A549 (cell line): ENCODE data around the gene NPTXR. TPM values are rescaled to one million over a fixed set of nuclear protein-coding genes. Genes with fewer than 3 reads are reported as not detected.

ENCODE experiments used
- ATAC-seq, 2 experiments: fragments of 200-7000 bp in 1 of 2; fragments of >200 bp in 1 of 2; cut with Nextera tagmentation in 1 of 2; cut with Tn5 transposase in 1 of 2; 3 replicates each; pipeline versions ENCODE4 v1.8.0 to v1.9.1; 2018 to 2020; ENCODE audit warnings: mild to moderate bottlenecking in 1 of 2, moderate library complexity in 1 of 2
- CTCF ChIA-PET: fragments of 300-600 bp; sonication (Branson Sonifier 250); formaldehyde crosslinking; extraction: SDS; loops from one replicate; lab custom pipeline; 2021; ENCODE audit warnings: antibody characterized with exemption, inconsistent platforms; lab: Yijun Ruan, JAX
- POLR2A ChIA-PET: fragments of 350-600 bp; formaldehyde crosslinking; extraction: SDS; loops from one replicate; lab custom pipeline; 2021; ENCODE audit warnings: antibody characterized with exemption, inconsistent platforms; lab: Yijun Ruan, JAX
- DNase-seq, 2 experiments: peaks; one replicate each; pipeline versions ENCODE4 v3.0.0 to v3.0.0-alpha.2; 2011 to 2016; ENCODE audit warnings: low read depth in 1 of 2, low spot score in 1 of 2
- FAIRE-seq: peaks from 2 replicates; lab custom pipeline; 2011; peaks lifted over from hg19 to GRCh38; lab: Jason Lieb, UNC
- H3K27ac ChIP-seq, 2 experiments: fragments of >200 bp; sonication (Bioruptor Twin); formaldehyde crosslinking; 3 replicates each; pipeline ENCODE4 v1.5.1; 2016 to 2017
- H3K4me1 ChIP-seq: fragments of >200 bp; sonication (Bioruptor Twin); formaldehyde crosslinking; 3 replicates; pipeline ENCODE4 v1.6.1; 2016
- H3K4me2 ChIP-seq: fragments of >200 bp; sonication (Bioruptor Twin); formaldehyde crosslinking; 3 replicates; pipeline ENCODE4 v1.6.1; 2016
- H3K4me3 ChIP-seq: fragments of >200 bp; sonication (Bioruptor Twin); formaldehyde crosslinking; 3 replicates; pipeline ENCODE4 v1.5.1; 2016
- H3K9me3 ChIP-seq: fragments of >200 bp; sonication (Bioruptor Twin); formaldehyde crosslinking; 3 replicates; pipeline ENCODE4 v1.6.1; 2016
- CBX2 ChIP-seq: fragments of 200-600 bp; sonication (generic); IDR thresholded peaks from 2 replicates; pipeline ENCODE4 v1.6.1; 2016; ENCODE audit warnings: low read depth, mild to moderate bottlenecking, borderline replicate concordance
- CHD2 ChIP-seq: fragments of 150-350 bp; IDR thresholded peaks from 2 replicates; pipeline ENCODE4 v1.6.1; 2014; ENCODE audit warnings: low read length; ENCODE audit not compliant: partially characterized antibody
- CHD4 ChIP-seq: fragments of 200-600 bp; sonication (generic); IDR thresholded peaks from 2 replicates; pipeline ENCODE4 v1.6.1; 2016; ENCODE audit warnings: antibody characterized with exemption, mild to moderate bottlenecking, borderline replicate concordance
- CTCF ChIP-seq: fragments of >200 bp; sonication (Bioruptor Twin); formaldehyde crosslinking; IDR thresholded peaks from 3 replicates; pipeline ENCODE4 v1.5.1; 2016
- E2F6 ChIP-seq: IDR thresholded peaks from 2 replicates; pipeline ENCODE4 v1.6.1; 2012; ENCODE audit warnings: low read depth, borderline replicate concordance
- ELK1 ChIP-seq: fragments of 150-350 bp; IDR thresholded peaks from 2 replicates; pipeline ENCODE4 v1.6.1; 2014; ENCODE audit warnings: low read depth, mild to moderate bottlenecking, low read length
- ESRRA ChIP-seq: fragments of 150-350 bp; IDR thresholded peaks from 2 replicates; pipeline ENCODE4 v1.6.1; 2014; ENCODE audit warnings: mild to moderate bottlenecking, low read length, borderline replicate concordance
- FOSL2 ChIP-seq, 2 experiments: fragments of 450-650 bp in 1 of 2; fragments of >200 bp in 1 of 2; sonication (Bioruptor Twin) in 1 of 2; formaldehyde crosslinking; IDR thresholded peaks; 2 replicates each; pipeline versions ENCODE4 v1.5.0 to v1.6.1; 2016 to 2020; ENCODE audit warnings: mild to moderate bottlenecking in 1 of 2, moderate library complexity in 1 of 2
- FOXS1 ChIP-seq: fragments of 250-450 bp; sonication (Bioruptor Pico); IDR thresholded peaks from 2 replicates; pipeline ENCODE4 v1.5.0; 2020; ENCODE audit warnings: mild to moderate bottlenecking, moderate library complexity
- GATA3 ChIP-seq: IDR thresholded peaks from 2 replicates; pipeline ENCODE4 v1.6.1; 2012; ENCODE audit warnings: borderline replicate concordance
- HOXB13 ChIP-seq: fragments of 250-450 bp; sonication (Bioruptor Pico); IDR thresholded peaks from 2 replicates; pipeline ENCODE4 v1.5.0; 2020; ENCODE audit warnings: low read depth, mild to moderate bottlenecking, moderate library complexity
- JUN ChIP-seq, 2 experiments: fragments of >200 bp; sonication (Bioruptor Twin); formaldehyde crosslinking; IDR thresholded peaks; 2 replicates in 1 of 2; 3 replicates in 1 of 2; pipeline ENCODE4 v1.6.1; 2016 to 2017
- KDM1A ChIP-seq: fragments of 200-600 bp; sonication (generic); IDR thresholded peaks from 2 replicates; pipeline ENCODE4 v1.6.1; 2016; ENCODE audit warnings: low read depth, mild to moderate bottlenecking
- KDM5A ChIP-seq: fragments of 200-600 bp; sonication (generic); IDR thresholded peaks from 2 replicates; pipeline ENCODE4 v1.6.1; 2016; ENCODE audit warnings: antibody characterized with exemption, mild to moderate bottlenecking
- MYC ChIP-seq: IDR thresholded peaks from 2 replicates; pipeline ENCODE4 v1.6.1; 2012; ENCODE audit warnings: mild to moderate bottlenecking, inconsistent platforms, low read length, improper control_type of control experiment, borderline replicate concordance
- NFE2L2 ChIP-seq: fragments of 150-350 bp; conservative IDR thresholded peaks from 2 replicates; pipeline ENCODE4 v1.6.1; 2014; ENCODE audit warnings: low read length
- NPAS2 ChIP-seq: fragments of 250-450 bp; sonication (Bioruptor Pico); IDR thresholded peaks from 2 replicates; pipeline ENCODE4 v1.8.0; 2022; ENCODE audit warnings: mild to moderate bottlenecking, moderate library complexity, borderline replicate concordance
- RARB ChIP-seq: fragments of 250-450 bp; sonication (Bioruptor Pico); IDR thresholded peaks from 2 replicates; pipeline ENCODE4 v1.8.0; 2021; ENCODE audit warnings: mild to moderate bottlenecking, moderate library complexity
- RNF2 ChIP-seq: fragments of 200-600 bp; sonication (generic); IDR thresholded peaks from 2 replicates; pipeline ENCODE4 v1.6.1; 2016; ENCODE audit warnings: low read depth, mild to moderate bottlenecking, antibody characterized with exemption, moderate library complexity, borderline replicate concordance
- ZNF302 ChIP-seq: fragments of 250-450 bp; sonication (Bioruptor Pico); IDR thresholded peaks from 2 replicates; pipeline ENCODE4 v1.9.0; 2021; ENCODE audit warnings: inconsistent platforms, mild to moderate bottlenecking, moderate library complexity
- WGBS: methylation state at CpG from one replicate; pipeline ENCODE4 v1.1.6; 2017; ENCODE audit errors: missing lambda C conversion rate; 5-methylcytosine and 5-hydroxymethylcytosine counted together
- polyA plus RNA-seq, 4 experiments: library from polyadenylated mRNA; depleted of rRNA in 3 of 4; stranded (reverse); fragments of >200 nt; fragmentation: RNase III in 1 of 4; extraction: RNeasy Plus Mini Kit Qiagen cat#74134 plus additional on column Dnase treatment in 1 of 4; gene quantifications; 2 replicates in 3 of 4; 3 replicates in 1 of 4; pipeline ENCODE4 v1.2.3, GENCODE V29; 2011 to 2017
- TF ChIP-seq, protein P1 (sequence below): fragments of >200 bp; sonication (Bioruptor Twin); formaldehyde crosslinking; IDR thresholded peaks from 3 replicates; pipeline ENCODE4 v1.6.1; 2016

NPTXR gene
- polyA plus RNA-seq, 2 of the 4 experiments (the other 2 are of a cell fraction), result 3.3 to 15.3 TPM

DNA sequence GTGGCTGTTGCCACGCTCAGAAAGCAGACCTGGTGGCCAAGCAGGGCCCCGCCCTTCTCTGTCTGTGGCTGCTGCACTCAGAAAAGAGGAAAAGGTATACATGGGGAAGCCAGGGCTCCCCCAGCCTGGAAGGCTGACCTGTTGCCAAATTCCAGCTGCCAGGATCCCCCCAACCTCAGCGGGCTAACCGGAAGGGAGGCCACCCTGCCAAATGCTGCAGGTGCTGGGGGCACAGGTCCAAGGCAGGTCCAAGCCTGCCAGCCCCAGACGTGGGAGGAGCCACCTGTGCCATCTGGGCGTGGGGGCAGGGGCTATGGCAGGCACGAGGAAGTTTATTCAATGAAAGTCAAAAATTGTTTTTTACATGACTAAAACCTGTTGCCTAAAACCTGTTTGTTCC is 2.6 kb downstream of the NPTXR start:
- Histone ChIP-seq H3K4me1 (peaks cover 23% of the 10 kb centered on the region; the same call in 2 of the 3 replicates), H3K4me2 (peak overlapping the region; percentile 36; the same call in 2 of the 3 replicates), H3K27ac (0 out of 6 replicates have a peak overlapping the region, but pooled peaks of 1 of the 2 experiments have one; percentile 13), H3K9me3 (no peaks in the 10 kb centered on the region)
- DNase-seq (no peak), FAIRE-seq (no peak)
- ChIA-PET POLR2A (interaction anchor here (1.5 kb wide), 1 partner anchor 10 kb away, joined by 3 read pairs; no protein-coding TSS in a partner anchor), CTCF (interaction anchor here (0.9 to 6.2 kb wide), 3 partner anchors 13 to 73 kb away, joined by 3 to 95 read pairs (median 4); no protein-coding TSS in a partner anchor)
- TF ChIP-seq RARB (CRISPR knock-in tag) (no peak), CHD2 (no peak), CBX2 (no peak), NFE2L2 (no peak), FOSL2 (IDR thresholded peaks at IDR 0.05) (no peak), FOSL2 (CRISPR knock-in tag; IDR thresholded peaks at IDR 0.05) (no peak), MYC (no peak), ESRRA (no peak), CHD4 (no peak), NPAS2 (CRISPR knock-in tag) (no peak), CTCF (no peak), ZNF302 (CRISPR knock-in tag) (no peak), FOXS1 (CRISPR knock-in tag) (no peak), KDM1A (no peak)
- TF ChIP-seq, protein P1, sequence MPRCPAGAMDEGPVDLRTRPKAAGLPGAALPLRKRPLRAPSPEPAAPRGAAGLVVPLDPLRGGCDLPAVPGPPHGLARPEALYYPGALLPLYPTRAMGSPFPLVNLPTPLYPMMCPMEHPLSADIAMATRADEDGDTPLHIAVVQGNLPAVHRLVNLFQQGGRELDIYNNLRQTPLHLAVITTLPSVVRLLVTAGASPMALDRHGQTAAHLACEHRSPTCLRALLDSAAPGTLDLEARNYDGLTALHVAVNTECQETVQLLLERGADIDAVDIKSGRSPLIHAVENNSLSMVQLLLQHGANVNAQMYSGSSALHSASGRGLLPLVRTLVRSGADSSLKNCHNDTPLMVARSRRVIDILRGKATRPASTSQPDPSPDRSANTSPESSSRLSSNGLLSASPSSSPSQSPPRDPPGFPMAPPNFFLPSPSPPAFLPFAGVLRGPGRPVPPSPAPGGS, result no peak
- TF ChIP-seq, all 56 proteins: peak for 0
- no peak for ATAC-seq
- no peak overlapping the region for H3K4me3 ChIP-seq
- 58% methylated on average over 7 of the region's 7 CpGs for WGBS

DNA sequence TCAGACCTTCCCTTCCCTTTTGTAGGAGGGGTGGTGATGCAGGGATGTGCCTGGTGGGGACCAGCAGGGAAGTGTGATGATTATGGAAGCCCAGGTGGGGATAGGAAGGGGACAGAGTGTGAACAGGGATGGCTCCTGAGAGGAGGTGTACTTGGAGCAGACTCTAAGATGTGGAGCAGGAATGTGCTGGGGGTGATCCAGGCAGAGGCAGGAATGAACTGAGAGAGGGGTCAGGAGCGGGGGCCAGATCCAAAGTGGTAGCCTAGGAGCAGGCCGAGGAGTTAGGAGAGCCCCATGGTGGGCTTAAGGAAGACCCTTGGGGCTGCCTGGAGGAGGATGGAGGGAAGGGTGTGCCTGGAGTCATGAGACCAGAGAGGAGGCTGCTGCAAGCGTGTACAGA is 3.7 kb downstream of the NPTXR start:
- no peak for TF ChIP-seq HOXB13 (CRISPR knock-in tag)
- no peak for TF ChIP-seq GATA3
- no peak for TF ChIP-seq E2F6
- TF ChIP-seq JUN (IDR thresholded peaks at IDR 0.05), result no peak
- no peak for TF ChIP-seq NFE2L2
- TF ChIP-seq ELK1, result no peak
- no peak for TF ChIP-seq NPAS2 (CRISPR knock-in tag)
- TF ChIP-seq KDM5A, result no peak
- TF ChIP-seq RNF2, result no peak
- TF ChIP-seq, all 56 proteins: peak for 0
- CTCF ChIA-PET, result interaction anchor here (6.2 kb wide), 1 partner anchor 72 kb away, joined by 95 read pairs; no protein-coding TSS in a partner anchor

More for the DNA sequence above, 3.7 kb downstream of the NPTXR start:
- Histone ChIP-seq H3K4me3 (no peak overlapping the region), H3K9me3 (no peaks in the 10 kb centered on the region), H3K4me1 (peaks cover 33% of the 10 kb centered on the region; the same call in 2 of the 3 replicates), H3K4me2 (no peak overlapping the region), H3K27ac (no peak overlapping the region)
- ATAC-seq (no peak), DNase-seq (no peak), FAIRE-seq (no peak)
- WGBS, result 87% methylated on average over 3 of the region's 3 CpGs
- POLR2A ChIA-PET, result no interaction called here
